Putamen (tissue), 1 donor: ENCODE data around the gene USP15.

Source experiments
- DNase-seq: peaks from one replicate; pipeline ENCODE4 v3.0.0-alpha.2; 2016; ENCODE audit warnings: low spot score

USP15 gene

GRCh38 chr12:62282057-62282774 is 22.0 kb downstream of the USP15 start:
- no peak for DNase-seq

DNA sequence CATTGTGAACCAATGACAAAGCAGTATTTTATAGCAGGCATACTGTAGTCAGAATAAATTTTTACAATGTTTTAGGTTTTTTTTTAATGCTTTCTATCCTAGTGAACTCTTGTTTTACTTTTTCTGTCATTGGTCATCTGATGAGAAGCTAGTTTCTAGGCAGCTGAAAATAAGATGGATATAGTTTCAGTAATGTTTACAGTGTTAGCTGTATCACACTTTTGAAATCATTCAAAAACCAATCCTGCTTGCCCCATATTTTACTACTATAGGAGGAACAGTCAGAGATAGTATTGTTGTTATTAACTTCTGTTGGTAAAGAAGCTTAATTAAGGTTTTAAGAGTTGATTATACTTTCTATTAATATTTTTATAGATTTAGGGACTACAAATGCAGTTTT is 24.5 kb downstream of the USP15 start:
- DNase-seq: no peak

DNA sequence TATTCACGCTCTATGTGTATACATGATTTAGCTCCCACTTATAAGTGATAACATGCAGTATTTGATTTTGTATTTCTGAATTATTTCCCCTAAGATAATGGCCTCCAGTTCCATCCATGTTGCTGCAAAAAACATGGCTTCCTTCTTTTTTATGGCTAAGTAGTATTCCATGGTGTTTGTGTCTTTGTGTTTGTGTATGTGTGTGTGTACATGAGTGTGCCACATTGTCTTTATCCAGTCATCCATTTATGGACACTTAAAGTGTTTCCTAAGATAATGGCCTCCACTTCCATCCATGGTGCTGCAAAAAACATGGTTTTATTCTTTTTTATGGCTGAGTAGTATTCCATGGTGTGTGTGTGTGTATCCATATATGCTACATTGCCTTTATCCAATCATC is 25.1 kb downstream of the USP15 start:
- no peak for DNase-seq

DNA sequence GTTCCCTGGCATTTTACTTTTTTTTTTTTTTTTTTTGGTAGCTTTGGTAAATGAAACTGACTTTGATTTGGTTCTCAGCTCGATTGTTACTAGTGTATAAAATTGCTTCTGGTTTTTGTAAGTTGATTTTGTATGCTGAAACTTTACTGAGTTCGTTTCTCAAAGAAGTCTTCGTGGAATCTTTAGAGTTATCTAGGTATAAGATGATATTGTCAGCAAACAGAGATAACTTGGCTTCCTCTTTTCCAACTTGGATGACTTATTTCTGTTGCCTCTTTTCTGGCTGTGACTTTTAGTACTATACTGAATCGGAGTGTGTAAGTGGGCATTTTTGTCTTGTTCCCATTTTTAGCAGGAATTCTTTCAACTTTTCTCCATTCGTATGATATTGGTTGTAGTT is 28.1 kb downstream of the USP15 start:
- DNase-seq: no peak

- DNase-seq: no peak
Observed at GRCh38 chr12:62290846-62291245, 30.6 kb downstream of the USP15 start.

GRCh38 chr12:62291864-62292760 is 31.9 kb downstream of the USP15 start:
- DNase-seq: no peak

- peak; percentile 3 for DNase-seq
Observed at GRCh38 chr12:62292761-62293344, 32.6 kb downstream of the USP15 start.

- no peak for DNase-seq
Observed at GRCh38 chr12:62294378-62294777, 34.2 kb downstream of the USP15 start.

- no peak for DNase-seq
Observed at GRCh38 chr12:62296001-62296400, 35.8 kb downstream of the USP15 start.

DNA sequence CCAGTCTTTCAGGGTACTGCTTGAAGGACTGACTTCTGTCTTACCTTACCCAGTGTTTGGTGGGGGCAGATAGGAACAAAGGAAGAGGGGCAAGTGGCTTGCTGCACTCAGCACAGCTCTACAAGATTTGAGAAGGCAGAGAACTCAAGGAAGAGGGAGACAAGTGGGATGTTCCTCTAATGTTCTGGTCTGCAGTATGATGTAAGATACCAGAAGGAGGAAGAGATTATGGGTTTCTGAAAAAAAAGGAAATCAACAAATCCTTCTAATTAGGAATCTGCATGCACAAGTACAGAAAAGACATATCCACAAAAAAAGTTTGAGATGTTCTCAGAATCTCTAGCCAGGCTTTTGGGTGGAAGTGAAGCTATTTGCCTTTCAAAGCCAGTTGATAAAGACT is 37.1 kb downstream of the USP15 start:
- DNase-seq: no peak

DNA sequence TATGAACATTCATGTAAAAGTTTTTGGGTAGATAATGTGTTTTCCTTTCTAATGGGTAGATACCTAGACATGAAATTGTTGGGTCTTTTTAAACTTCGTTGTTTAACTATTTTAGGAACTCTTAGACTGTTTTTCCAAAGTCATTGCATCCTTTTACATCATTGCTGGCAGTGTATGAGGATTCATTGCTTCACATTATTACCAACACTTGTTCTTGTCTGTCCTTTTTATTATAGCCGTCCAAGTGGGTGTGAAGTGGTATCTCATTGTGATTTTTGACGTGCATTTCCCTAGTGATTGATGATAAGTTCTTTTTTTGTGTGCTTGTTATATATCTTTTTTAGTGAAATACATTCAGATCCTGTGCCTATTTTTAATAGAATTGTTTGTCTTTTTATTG is 39.4 kb downstream of the USP15 start:
- DNase-seq: no peak

DNA sequence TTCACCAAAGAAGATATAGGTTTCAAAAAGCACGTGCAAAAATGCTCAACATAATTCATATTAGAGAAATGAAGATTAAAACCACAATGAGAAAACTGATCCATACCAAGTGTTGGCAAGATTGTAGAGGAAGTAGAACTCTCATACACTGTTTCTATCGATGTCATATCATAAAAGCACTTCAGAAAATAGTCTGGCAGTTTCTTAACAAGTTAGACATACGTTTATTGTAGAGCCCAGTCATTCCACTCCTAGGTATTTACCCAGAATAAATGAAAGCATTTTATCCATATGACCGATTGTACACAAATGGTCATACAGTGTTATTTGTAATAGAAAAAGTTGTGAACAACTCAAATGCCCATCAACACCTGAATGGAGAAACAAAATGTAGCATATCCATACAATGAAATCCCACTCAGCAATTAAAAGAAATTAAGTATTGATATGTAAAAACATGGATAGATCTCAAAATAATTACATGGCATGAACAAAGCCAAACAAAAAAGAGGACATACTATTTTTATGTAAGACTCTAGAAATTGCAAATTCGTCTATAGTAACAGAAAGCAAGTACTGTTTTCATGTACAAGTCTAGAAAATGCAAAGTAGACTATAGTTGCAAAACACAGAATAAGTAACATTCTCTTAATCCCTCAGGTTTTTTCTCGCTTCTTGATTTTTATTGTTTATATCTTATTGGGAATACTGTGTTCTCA is 41.0 kb downstream of the USP15 start:
- DNase-seq: no peak

DNA sequence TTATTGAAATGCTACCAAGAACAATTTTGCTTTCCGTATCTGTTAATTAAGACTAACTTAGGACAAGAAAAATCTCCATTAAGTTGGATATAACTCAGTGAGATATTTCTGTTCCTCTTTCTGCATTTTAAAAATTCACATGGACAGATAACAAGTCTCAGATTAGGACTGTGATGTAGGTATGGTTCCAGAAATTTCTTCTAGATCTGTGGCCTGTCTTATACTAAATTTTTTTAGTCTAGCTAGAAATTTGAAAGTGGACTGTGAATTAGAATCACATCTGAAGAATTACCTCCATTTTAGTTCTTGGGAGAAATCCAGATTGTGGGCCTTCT is 41.6 kb downstream of the USP15 start:
- no peak for DNase-seq

DNA sequence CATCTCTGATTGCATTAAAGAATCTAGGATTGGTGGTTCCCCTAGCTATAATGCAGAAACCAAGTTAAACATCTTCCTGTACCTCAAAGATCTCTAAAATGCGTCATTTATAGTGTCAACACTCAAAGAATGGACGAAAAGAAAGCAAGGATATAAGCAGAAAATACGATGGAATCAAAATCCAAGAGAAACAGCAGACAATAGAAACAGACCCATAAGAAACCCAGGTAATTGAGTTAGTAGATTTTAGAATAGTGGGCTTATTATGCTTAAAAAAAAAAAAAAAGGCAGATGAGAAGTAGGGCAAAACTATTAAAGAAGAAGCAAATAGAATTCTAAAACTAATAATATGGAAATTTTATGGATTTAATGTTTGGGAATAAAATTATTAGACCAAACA is 44.4 kb downstream of the USP15 start:
- no peak for DNase-seq

DNA sequence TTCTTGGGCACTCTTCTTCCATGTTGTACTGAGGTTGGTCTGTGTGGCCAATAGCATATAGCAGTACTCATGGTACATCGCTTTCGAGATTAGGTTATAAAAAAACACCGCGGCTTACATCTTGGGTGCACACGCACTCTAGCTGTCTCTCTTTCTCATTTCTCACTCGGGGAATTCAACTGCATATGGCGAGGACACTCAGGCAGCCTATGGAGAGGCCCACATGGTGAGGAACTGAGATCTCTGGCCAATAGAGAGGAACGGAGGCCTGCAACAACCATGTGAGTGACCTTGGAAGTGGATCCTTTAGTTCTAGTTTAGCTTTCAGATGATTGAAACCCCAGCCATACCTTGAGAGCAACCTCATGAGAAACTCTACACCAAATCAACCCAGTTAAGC is 45.6 kb downstream of the USP15 start:
- DNase-seq: no peak

- DNase-seq: no peak
Observed at GRCh38 chr12:62306569-62307530, 46.6 kb downstream of the USP15 start.

DNA sequence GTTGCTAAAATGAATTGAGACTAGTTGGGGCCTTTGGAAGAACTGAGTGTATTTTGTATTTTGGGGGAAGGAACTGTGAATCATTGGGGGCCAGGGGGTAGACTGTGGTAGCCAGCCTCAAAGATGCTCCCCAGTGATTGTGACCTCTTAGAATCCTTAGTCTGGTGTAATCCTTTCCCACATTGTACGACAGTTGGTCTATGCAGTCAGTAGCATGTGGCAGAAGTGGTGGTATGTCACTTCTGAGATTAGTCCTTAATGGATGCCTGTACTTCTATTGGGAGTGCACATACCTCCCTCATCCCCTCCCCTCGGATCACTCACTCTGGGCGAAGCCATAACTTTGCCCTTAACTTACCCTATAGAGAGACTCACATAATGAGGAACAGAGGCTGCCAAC is 48.0 kb downstream of the USP15 start:
- no peak for DNase-seq

DNA sequence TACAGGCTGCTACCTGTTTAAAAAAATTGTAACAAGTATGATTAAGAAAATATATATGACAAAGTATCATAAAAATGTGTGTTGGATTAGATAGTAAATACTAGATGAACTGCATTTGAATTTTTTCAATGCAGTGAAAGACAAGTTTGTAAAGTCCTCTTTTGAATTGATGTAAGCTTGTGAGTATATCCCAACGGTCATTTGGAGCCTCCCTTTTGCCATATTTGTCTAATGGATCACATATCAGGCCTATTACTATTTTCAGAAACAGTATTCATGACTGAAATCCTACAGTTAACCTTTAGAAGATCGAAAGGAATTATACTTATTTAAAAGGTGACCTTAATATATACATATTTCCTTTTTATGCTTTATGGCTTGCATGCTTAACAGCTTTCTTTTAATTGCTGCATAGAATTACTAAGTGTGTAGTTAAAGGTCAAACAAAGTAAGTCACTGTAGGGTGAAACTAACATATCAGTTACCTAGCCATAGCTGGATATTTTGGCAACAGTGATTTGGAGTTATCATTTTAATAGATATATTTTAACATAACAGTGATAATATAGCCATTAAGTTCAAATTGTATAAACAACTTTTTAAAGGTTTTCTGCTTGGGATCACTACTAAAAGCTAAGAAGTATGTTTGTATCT is 53.6 kb downstream of the USP15 start:
- no peak for DNase-seq

GRCh38 chr12:62317017-62317416 is 56.8 kb downstream of the USP15 start:
- no peak for DNase-seq

DNA sequence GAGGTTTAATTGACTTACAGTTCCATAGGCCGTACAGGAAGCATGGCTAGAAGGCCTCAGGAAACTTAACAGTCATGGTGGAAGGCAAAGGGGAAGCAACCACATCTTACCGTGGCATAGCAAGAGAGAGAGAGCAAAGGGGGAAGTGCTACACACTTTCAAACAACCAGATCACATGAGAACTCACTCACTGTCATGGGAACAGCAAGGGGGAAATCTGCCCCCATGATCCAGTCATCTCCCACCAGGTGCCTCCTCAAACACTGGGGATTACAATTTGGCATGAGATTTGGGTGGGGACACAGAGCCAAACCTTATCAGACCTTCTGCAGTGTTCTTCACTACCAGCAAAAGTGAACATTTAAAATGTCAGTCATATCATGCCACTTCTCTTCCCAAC is 58.9 kb downstream of the USP15 start:
- DNase-seq: no peak

DNA sequence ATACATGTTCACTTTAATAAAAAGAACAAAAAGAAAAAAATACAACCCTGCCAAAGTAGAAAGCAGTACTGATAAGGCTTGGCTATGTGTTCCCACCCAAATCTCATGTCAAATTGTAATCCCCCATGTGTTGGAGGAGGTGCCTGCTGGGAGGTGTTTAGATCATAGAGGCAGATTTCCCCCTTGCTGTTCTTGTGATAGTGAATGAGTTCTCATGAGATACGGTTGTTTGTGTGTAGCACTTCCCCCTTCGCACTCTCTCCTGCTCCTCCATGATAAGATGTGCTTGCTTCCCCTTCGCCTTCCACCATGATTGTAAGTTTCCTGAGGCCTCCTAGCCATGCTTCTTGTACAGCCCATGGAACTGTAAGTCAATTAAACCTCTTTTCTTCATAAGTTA is 59.9 kb downstream of the USP15 start:
- DNase-seq: no peak
